GM12878 (cell line): ENCODE measurements around the gene SSB.

Experiments used
- CBFB ChIP-seq: IDR thresholded peaks from 2 replicates; pipeline ENCODE4 v1.6.1; 2016; ENCODE audit warnings: antibody characterized with exemption, low read depth
- CBX5 ChIP-seq: sonication (generic); IDR thresholded peaks from 2 replicates; pipeline ENCODE4 v1.6.1; 2016; ENCODE audit warnings: low read depth, moderate library complexity, mild to moderate bottlenecking, inconsistent platforms
- HCFC1 ChIP-seq: fragments of 150-350 bp; IDR thresholded peaks from 2 replicates; pipeline ENCODE4 v1.6.1; 2014; ENCODE audit warnings: low read length
- JUNB ChIP-seq: IDR thresholded peaks from 2 replicates; pipeline ENCODE4 v1.6.1; 2016; ENCODE audit warnings: antibody characterized with exemption, mild to moderate bottlenecking
- LARP7 ChIP-seq: fragments of 450-650 bp; IDR thresholded peaks from 2 replicates; pipeline ENCODE4 v1.6.1; 2017; ENCODE audit warnings: mild to moderate bottlenecking
- MXI1 ChIP-seq: fragments of 150-350 bp; IDR thresholded peaks from 2 replicates; pipeline ENCODE4 v1.6.1; 2011; ENCODE audit warnings: low read depth, mild to moderate bottlenecking, inconsistent platforms, low read length, improper control_type of control experiment
- NFXL1 ChIP-seq: fragments of 450-650 bp; IDR thresholded peaks from 2 replicates; pipeline ENCODE4 v1.6.1; 2017; ENCODE audit warnings: antibody characterized with exemption, mild to moderate bottlenecking, borderline replicate concordance
- TAF1 ChIP-seq: IDR thresholded peaks from 2 replicates; pipeline ENCODE4 v1.6.1; 2011; ENCODE audit warnings: mild to moderate bottlenecking, low read depth, low read length, borderline replicate concordance
- TCF12 ChIP-seq: IDR thresholded peaks from 2 replicates; pipeline ENCODE4 v1.6.1; 2011; ENCODE audit warnings: low read depth, mild to moderate bottlenecking, low read length
- YBX1 ChIP-seq: fragments of 450-650 bp; IDR thresholded peaks from 2 replicates; pipeline ENCODE4 v1.6.1; 2016; ENCODE audit warnings: antibody characterized with exemption
- YY1 ChIP-seq: IDR thresholded peaks from 2 replicates; pipeline ENCODE4 v1.6.1; 2011; ENCODE audit warnings: low read depth, mild to moderate bottlenecking, low read length
- ZNF207 ChIP-seq: fragments of 450-650 bp; IDR thresholded peaks from 2 replicates; pipeline ENCODE4 v1.6.1; 2014; ENCODE audit warnings: antibody characterized with exemption, mild to moderate bottlenecking, borderline replicate concordance
- TF ChIP-seq, protein P1 (sequence below), 3 experiments: IDR thresholded peaks in 2 of 3; conservative IDR thresholded peaks in 1 of 3; 2 replicates each; pipeline ENCODE4 v1.5.1; 2011; ENCODE audit warnings: low read depth in 3 of 3, low read length in 3 of 3, mild to moderate bottlenecking in 3 of 3, control low read depth in 2 of 3, moderate library complexity in 2 of 3, inconsistent platforms in 1 of 3, mixed read lengths in 1 of 3; ENCODE audit not compliant: control insufficient read depth in 2 of 3, insufficient read depth in 1 of 3; ENCODE audit errors: extremely low read depth in 1 of 3

DNA sequence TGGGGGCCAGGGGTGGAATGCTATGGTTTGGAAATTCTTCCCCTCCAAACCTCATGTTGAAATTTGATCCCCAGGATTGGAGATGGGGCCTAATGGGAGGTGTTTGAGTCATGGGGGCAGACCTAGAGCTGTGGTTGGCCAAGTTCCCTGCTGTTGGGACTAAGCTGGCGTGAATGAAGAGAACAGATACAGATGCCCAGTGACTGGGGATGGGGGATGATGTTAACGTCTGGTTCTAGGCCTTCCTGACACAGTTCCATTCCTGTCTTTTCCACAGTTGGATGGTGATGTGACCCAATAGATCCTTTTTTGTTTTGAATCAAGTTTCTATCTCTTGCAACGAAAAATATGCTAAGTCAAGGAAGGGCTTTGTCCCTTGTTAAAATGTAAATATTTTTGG, 41.3 kb upstream of the SSB start:
- TF ChIP-seq JUNB (no peak), LARP7 (no peak), YY1 (no peak), ZNF207 (no peak), NFXL1 (no peak), HCFC1 (no peak), TCF12 (no peak), YBX1 (no peak), MXI1 (no peak), CBFB (no peak), TAF1 (no peak), CBX5 (no peak)
- TF ChIP-seq, protein P1, sequence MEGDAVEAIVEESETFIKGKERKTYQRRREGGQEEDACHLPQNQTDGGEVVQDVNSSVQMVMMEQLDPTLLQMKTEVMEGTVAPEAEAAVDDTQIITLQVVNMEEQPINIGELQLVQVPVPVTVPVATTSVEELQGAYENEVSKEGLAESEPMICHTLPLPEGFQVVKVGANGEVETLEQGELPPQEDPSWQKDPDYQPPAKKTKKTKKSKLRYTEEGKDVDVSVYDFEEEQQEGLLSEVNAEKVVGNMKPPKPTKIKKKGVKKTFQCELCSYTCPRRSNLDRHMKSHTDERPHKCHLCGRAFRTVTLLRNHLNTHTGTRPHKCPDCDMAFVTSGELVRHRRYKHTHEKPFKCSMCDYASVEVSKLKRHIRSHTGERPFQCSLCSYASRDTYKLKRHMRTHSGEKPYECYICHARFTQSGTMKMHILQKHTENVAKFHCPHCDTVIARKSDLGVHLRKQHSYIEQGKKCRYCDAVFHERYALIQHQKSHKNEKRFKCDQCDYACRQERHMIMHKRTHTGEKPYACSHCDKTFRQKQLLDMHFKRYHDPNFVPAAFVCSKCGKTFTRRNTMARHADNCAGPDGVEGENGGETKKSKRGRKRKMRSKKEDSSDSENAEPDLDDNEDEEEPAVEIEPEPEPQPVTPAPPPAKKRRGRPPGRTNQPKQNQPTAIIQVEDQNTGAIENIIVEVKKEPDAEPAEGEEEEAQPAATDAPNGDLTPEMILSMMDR (IDR thresholded peaks at IDR 0.05 in 2 of 3, conservative IDR thresholded peaks at IDR 0.05 in 1 of 3; ENCODE audit: control insufficient read depth in 2 of 3, extremely low read depth in 1 of 3, insufficient read depth in 1 of 3, low read depth in 3 of 3, low read length in 3 of 3), result no peak
